NB4 (cell line): ENCODE measurements around the gene CHKA.

ENCODE experiments used
- MAX ChIP-seq: IDR thresholded peaks from 2 replicates; pipeline ENCODE4 v1.6.1; 2011; ENCODE audit warnings: low read depth, low read length
- TF ChIP-seq, protein P1 (sequence below): IDR thresholded peaks from one replicate; pipeline ENCODE4 v1.5.1; 2012; ENCODE audit warnings: low read depth, low read length

DNA sequence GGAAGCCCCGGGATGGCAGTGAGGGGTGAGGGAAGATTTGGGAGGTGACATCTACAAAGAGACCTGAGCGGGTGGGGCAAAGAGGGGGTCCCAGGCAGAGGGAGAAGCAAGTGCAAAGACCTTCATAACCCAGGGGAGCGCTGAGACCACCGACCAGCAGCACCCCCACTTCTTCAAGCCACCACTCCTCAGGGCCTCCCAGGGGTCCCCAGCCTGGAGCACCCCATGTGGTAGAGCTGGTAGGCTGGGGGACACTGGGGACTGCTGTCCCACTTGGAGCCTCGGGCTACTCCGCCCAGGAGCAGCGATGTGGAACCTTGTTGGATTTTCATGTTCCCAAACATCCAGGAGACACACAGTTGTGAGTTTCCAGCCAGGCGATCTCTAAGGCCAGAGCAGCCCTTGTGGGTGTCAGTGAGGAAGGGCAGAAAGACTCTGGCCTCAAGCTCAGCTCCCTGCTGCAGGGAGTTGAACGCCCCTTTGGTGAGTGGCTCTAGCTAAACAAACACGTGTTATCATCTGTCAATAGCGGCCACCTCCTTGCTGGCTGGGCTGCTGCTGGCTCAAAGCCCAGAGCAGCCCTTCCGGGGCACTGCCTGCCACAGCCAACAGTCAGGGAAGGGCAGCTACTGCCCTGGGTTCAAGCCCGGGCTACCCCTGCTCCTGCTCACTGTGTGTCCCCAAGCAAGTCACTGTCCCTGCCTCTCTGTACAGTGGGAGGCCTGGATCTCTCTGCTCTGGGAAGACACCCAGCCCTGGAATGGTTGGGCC, 25.7 kb upstream of the CHKA start:
- TF ChIP-seq MAX, result peak; percentile 91
- TF ChIP-seq, protein P1, sequence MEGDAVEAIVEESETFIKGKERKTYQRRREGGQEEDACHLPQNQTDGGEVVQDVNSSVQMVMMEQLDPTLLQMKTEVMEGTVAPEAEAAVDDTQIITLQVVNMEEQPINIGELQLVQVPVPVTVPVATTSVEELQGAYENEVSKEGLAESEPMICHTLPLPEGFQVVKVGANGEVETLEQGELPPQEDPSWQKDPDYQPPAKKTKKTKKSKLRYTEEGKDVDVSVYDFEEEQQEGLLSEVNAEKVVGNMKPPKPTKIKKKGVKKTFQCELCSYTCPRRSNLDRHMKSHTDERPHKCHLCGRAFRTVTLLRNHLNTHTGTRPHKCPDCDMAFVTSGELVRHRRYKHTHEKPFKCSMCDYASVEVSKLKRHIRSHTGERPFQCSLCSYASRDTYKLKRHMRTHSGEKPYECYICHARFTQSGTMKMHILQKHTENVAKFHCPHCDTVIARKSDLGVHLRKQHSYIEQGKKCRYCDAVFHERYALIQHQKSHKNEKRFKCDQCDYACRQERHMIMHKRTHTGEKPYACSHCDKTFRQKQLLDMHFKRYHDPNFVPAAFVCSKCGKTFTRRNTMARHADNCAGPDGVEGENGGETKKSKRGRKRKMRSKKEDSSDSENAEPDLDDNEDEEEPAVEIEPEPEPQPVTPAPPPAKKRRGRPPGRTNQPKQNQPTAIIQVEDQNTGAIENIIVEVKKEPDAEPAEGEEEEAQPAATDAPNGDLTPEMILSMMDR, result no peak
